GM10248 (cell line): ENCODE data around the gene FAR2.
"Not testable (repeated sequence)": the region's sequence is repeated elsewhere in the genome, so short reads cannot be mapped to it uniquely, and the experiment has no call there.

ENCODE experiments used
- CTCF ChIA-PET: fragments of 300-600 bp; sonication (Branson Sonifier 250); formaldehyde crosslinking; extraction: SDS; loops from one replicate; lab custom pipeline; 2021; ENCODE audit warnings: antibody characterized with exemption; lab: Yijun Ruan, JAX
- POLR2A ChIA-PET: fragments of 350-650 bp; sonication (Branson Sonifier 250); formaldehyde crosslinking; extraction: SDS; loops from one replicate; lab custom pipeline; 2020; ENCODE audit warnings: antibody characterized with exemption; lab: Yijun Ruan, JAX
- DNase-seq: peaks from one replicate; pipeline ENCODE4 v3.0.0; 2012; ENCODE audit errors: extremely low spot score
- TF ChIP-seq, protein P1 (sequence below): IDR thresholded peaks from 2 replicates; pipeline ENCODE4 v1.5.1; 2012; ENCODE audit warnings: mild to moderate bottlenecking, low read depth; ENCODE audit errors: extremely low read depth, missing control alignments, control extremely low read depth

FAR2 gene

DNA sequence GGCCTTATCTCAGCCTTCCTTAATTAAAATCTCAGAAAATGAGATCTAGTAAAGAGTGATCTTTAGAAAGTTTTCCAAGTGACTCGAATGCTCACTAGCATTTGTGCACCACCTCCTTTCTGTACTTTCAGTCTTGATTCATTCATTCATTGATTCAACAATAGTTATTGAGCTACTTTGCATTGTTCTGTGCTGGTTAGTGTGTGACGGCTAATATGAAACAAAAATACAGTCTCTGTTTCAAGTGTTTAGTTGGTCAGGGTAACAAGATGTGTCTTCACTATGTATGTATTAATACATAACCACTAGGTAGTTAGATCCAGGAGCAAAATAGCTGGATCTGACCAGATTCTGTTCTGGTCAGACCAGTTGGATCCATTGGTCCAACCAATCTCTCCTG lies 100.9 kb downstream of the FAR2 start:
- no peak for DNase-seq
- ChIA-PET POLR2A (no interaction called here), CTCF (no interaction called here)
- TF ChIP-seq, protein P1, sequence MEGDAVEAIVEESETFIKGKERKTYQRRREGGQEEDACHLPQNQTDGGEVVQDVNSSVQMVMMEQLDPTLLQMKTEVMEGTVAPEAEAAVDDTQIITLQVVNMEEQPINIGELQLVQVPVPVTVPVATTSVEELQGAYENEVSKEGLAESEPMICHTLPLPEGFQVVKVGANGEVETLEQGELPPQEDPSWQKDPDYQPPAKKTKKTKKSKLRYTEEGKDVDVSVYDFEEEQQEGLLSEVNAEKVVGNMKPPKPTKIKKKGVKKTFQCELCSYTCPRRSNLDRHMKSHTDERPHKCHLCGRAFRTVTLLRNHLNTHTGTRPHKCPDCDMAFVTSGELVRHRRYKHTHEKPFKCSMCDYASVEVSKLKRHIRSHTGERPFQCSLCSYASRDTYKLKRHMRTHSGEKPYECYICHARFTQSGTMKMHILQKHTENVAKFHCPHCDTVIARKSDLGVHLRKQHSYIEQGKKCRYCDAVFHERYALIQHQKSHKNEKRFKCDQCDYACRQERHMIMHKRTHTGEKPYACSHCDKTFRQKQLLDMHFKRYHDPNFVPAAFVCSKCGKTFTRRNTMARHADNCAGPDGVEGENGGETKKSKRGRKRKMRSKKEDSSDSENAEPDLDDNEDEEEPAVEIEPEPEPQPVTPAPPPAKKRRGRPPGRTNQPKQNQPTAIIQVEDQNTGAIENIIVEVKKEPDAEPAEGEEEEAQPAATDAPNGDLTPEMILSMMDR, result no peak

DNA sequence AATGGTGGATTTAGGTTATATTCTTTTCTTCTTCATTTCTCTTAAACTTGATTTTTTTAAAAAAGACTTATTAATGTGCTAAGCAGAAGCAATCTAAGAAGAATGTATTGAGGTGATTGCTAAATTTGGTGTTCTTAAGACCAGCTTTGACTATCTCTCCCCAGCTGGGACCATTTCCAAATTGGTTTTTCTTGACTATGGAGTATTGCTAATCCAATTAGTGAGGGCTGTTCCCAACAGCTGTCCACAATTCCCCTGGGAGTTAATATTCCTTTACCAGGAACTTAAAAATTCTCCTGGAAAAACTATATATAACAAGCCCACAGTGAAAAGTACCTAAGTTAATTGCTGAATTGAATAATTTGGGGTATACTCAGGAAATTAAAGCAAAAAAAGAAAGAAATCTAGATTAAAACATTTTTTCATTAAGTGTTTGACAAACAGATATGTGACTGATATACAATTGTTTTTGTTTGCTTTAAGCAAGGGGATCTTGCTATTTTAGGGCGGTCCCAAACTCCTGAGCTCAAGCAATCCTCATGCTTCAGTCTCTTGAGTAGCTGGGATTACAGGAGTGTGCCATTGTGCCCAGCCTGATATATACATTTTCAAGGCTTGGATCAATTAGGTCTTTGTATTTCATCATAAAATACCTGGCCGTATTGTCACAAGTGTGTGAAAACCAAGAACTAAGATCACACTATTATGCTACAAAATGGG lies 105.0 kb downstream of the FAR2 start:
- no peak for DNase-seq
- POLR2A ChIA-PET, result no interaction called here
- TF ChIP-seq, protein P1, result no peak
- CTCF ChIA-PET, result no interaction called here

DNA sequence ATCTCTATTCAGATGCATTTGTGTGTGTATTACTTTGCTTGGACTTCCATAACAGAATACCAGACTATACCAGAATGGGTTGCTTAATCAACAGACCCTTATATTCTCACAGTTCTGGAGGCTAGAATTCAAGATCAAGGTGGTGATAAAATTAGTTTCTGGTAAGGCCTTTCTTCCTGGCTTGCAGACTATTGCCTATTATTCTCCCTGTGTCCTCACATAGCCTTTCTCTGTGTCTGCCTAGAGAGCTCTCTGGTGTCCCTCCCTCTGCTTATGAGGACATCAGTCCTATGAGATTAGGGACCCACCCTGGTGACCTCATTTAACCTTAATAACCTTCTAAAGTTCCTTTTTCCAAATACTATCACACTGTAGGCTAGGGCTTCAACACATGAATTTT lies 106.0 kb downstream of the FAR2 start:
- TF ChIP-seq, protein P1, result no peak
- POLR2A ChIA-PET, result no interaction called here
- no peak for DNase-seq
- CTCF ChIA-PET, result no interaction called here

DNA sequence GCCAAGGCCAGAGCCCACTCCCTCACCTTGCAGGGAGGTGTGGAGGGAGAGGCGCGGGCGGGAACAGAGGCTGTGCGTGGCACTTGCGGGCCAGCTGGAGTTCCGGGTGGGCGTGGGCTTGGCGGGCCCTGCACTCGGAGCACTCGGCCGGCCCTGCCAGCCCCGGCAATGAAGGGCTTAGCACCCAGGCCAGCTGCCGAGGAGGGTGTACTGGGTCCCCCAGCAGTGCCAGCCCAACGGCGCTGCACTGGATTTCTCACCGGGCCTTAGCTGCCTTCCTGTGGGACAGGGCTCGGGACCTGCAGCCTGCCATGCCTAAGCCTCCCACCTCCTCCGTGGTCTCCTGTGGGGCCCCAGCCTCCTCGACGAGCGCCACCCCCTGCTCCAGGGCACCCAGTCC lies 107.5 kb downstream of the FAR2 start:
- CTCF ChIA-PET, result no interaction called here

DNA sequence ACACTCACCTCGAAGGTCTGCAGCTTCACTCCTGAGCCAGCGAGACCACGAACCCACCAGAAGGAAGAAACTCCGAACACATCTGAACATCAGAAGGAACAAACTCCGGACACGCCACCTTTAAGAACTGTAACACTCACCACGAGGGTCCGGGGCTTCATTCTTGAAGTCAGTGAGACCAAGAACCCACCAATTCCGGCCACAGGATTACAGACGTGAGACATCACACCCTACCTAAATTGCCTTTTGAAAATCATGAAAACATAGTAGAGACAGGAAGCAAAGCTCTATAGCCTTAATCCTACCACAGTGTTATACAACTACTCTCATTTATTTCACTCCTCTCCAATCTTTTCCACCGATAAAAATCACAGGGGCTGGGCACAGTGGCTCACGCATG lies 108.6 kb downstream of the FAR2 start:
- POLR2A ChIA-PET, CTCF ChIA-PET, DNase-seq: not testable (repeated sequence)

More for the DNA sequence above, 107.5 kb downstream of the FAR2 start:
- TF ChIP-seq, protein P1, result no peak
- POLR2A ChIA-PET, result no interaction called here
- no peak for DNase-seq

DNA sequence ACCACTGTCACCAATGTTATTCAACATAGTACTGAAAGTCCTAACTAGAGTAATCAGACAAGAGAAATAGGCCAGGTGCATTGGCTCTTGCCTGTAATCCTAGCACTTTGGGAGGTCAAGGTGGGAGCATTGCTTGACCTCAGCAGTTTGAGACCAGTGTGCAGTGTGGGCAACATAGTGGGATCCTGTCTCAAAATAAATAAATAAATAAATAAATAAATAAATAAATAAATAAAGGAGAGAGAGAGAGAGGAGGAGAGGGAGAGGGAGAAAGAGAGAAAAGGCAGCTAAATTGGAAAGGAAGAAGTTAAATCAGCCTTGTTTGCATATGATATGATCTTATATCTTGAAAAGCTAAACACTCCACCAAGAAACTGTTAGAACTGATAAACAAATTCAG lies 115.3 kb downstream of the FAR2 start:
- TF ChIP-seq, protein P1, result no peak
- DNase-seq, result no peak
- ChIA-PET POLR2A (no interaction called here), CTCF (no interaction called here)

DNA sequence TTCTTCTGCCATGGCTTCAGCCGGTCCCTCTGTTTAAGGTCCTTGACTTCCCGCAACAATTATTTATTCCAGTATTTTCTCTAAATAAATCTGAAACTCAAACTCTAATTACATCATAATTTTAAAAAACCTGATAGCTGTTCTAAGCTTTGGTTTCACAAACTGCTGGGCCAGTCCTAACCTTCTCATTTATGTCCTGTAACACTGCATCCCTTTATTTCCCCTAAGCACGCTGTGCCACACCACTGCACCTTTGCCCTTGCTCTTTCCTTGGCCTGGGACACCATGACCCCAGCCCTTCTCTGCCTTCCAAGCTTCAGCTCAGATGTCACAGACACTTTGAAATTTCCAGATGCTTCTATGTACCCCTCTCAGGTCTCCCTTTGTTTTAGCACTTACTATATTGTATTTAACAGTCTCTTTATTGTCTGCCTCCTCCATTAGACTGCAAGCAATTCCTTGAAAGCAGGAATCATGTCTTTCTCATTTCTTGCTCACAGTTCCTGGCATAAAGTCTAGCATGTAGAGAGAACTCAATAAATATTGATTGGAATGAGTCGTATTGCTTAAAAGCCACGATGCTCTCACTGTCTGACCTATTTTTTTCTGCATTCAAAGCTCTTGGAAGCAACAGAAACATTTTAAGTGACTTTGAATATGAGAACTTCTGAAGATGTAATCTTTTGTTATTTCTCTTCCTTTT lies 120.8 kb downstream of the FAR2 start:
- DNase-seq, result no peak
- ChIA-PET POLR2A (no interaction called here), CTCF (no interaction called here)
- TF ChIP-seq, protein P1, result no peak
